HEK293 (cell line): ENCODE measurements around the gene KIF1A.

Experiments used
- CTCF ChIA-PET: fragments of 350-600 bp; formaldehyde crosslinking; extraction: SDS; loops from one replicate; lab custom pipeline; 2021; ENCODE audit warnings: antibody characterized with exemption; lab: Yijun Ruan, JAX
- POLR2A ChIA-PET: fragments of 300-600 bp; formaldehyde crosslinking; extraction: SDS; loops from one replicate; lab custom pipeline; 2020; ENCODE audit warnings: antibody characterized with exemption, inconsistent platforms; lab: Yijun Ruan, JAX
- H3K27ac ChIP-seq: fragments of 200-500 bp; sonication (Bioruptor generic); 2 replicates; pipeline ENCODE4 v1.5.1; 2014; ENCODE audit warnings: low read depth, low read length, control low read depth, inconsistent platforms; ENCODE audit errors: extremely low read depth
- H3K36me3 ChIP-seq, 2 experiments: fragments of 200-500 bp in 1 of 2; sonication (Bioruptor generic) in 1 of 2; 1 replicate in 1 of 2; 2 replicates in 1 of 2; pipeline ENCODE4 v1.5.1; 2014 to 2017; ENCODE audit warnings: inconsistent platforms in 2 of 2, low read length in 2 of 2; ENCODE audit not compliant: control insufficient read depth in 2 of 2, insufficient read depth in 1 of 2
- H3K4me1 ChIP-seq: fragments of 200-500 bp; sonication (Bioruptor generic); 2 replicates; pipeline ENCODE4 v1.5.1; 2014; ENCODE audit warnings: mild to moderate bottlenecking, low read length, inconsistent platforms; ENCODE audit not compliant: control insufficient read depth, insufficient read depth
- H3K4me3 ChIP-seq: 2 replicates; pipeline ENCODE4 v1.5.1; 2011; ENCODE audit warnings: low read depth, mild to moderate bottlenecking, control low read depth, low read length, moderate library complexity
- H3K9me3 ChIP-seq: fragments of 200-500 bp; sonication (Bioruptor generic); 2 replicates; pipeline ENCODE4 v1.5.1; 2014; ENCODE audit warnings: low read depth, low read length, inconsistent platforms; ENCODE audit not compliant: control insufficient read depth, insufficient read depth
- BCL11A ChIP-seq: fragments of 450-650 bp; formaldehyde crosslinking; IDR thresholded peaks from 2 replicates; pipeline ENCODE4 v1.5.1; 2016; ENCODE audit warnings: low read depth, missing biosample characterization, missing genetic modification characterization
- BCL11B ChIP-seq: fragments of 450-650 bp; formaldehyde crosslinking; IDR thresholded peaks from 2 replicates; pipeline ENCODE4 v1.5.1; 2016; ENCODE audit warnings: low read depth, missing biosample characterization, missing genetic modification characterization
- EGR2 ChIP-seq: fragments of 450-650 bp; formaldehyde crosslinking; IDR thresholded peaks from 2 replicates; pipeline ENCODE4 v1.5.1; 2016; ENCODE audit warnings: low read depth, missing biosample characterization, missing genetic modification characterization
- SCRT2 ChIP-seq: fragments of 450-650 bp; formaldehyde crosslinking; IDR thresholded peaks from 2 replicates; pipeline ENCODE4 v1.5.1; 2016; ENCODE audit warnings: missing biosample characterization, missing genetic modification characterization
- TRIM28 ChIP-seq: IDR thresholded peaks from 2 replicates; pipeline ENCODE4 v1.6.1; 2011; ENCODE audit warnings: low read length, control low read depth, borderline replicate concordance
- WT1 ChIP-seq: fragments of 450-650 bp; formaldehyde crosslinking; IDR thresholded peaks from 2 replicates; pipeline ENCODE4 v1.5.1; 2016; ENCODE audit warnings: missing biosample characterization, missing genetic modification characterization
- ZNF10 ChIP-seq: fragments of 450-650 bp; formaldehyde crosslinking; IDR thresholded peaks from 2 replicates; pipeline ENCODE4 v1.5.1; 2017; ENCODE audit warnings: missing biosample characterization, missing genetic modification characterization
- ZNF214 ChIP-seq: fragments of 450-650 bp; formaldehyde crosslinking; IDR thresholded peaks from 2 replicates; pipeline ENCODE4 v1.5.1; 2017; ENCODE audit warnings: missing biosample characterization, mild to moderate bottlenecking, missing genetic modification characterization, borderline replicate concordance
- ZNF23 ChIP-seq: fragments of 450-650 bp; formaldehyde crosslinking; IDR thresholded peaks from 2 replicates; pipeline ENCODE4 v1.5.1; 2016; ENCODE audit warnings: missing biosample characterization, missing genetic modification characterization, borderline replicate concordance
- ZNF266 ChIP-seq: fragments of 450-650 bp; formaldehyde crosslinking; IDR thresholded peaks from 2 replicates; pipeline ENCODE4 v1.5.1; 2016; ENCODE audit warnings: missing biosample characterization, missing genetic modification characterization, low read depth
- ZNF335 ChIP-seq: fragments of 450-650 bp; formaldehyde crosslinking; conservative IDR thresholded peaks from 2 replicates; pipeline ENCODE4 v1.5.1; 2016; ENCODE audit warnings: missing biosample characterization, missing genetic modification characterization
- ZNF341 ChIP-seq: fragments of 450-650 bp; formaldehyde crosslinking; IDR thresholded peaks from 2 replicates; pipeline ENCODE4; 2016; ENCODE audit warnings: low read depth, missing biosample characterization, missing genetic modification characterization
- ZNF350 ChIP-seq: fragments of 450-650 bp; formaldehyde crosslinking; IDR thresholded peaks from 2 replicates; pipeline ENCODE4 v1.5.0; 2017; ENCODE audit warnings: missing biosample characterization, mild to moderate bottlenecking, missing genetic modification characterization
- ZNF394 ChIP-seq: fragments of 450-650 bp; formaldehyde crosslinking; IDR thresholded peaks from 2 replicates; pipeline ENCODE4 v1.5.1; 2016; ENCODE audit warnings: missing biosample characterization, missing genetic modification characterization, mild to moderate bottlenecking, moderate library complexity, borderline replicate concordance
- ZNF416 ChIP-seq: fragments of 450-650 bp; formaldehyde crosslinking; IDR thresholded peaks from 2 replicates; pipeline ENCODE4 v1.5.1; 2016; ENCODE audit warnings: missing biosample characterization, missing genetic modification characterization
- ZNF423 ChIP-seq: fragments of 450-650 bp; formaldehyde crosslinking; IDR thresholded peaks from 2 replicates; pipeline ENCODE4 v1.5.1; 2016; ENCODE audit warnings: missing biosample characterization, missing genetic modification characterization
- ZNF514 ChIP-seq: fragments of 450-650 bp; formaldehyde crosslinking; IDR thresholded peaks from 2 replicates; pipeline ENCODE4 v1.5.1; 2016; ENCODE audit warnings: missing biosample characterization, missing genetic modification characterization
- ZNF548 ChIP-seq: fragments of 450-650 bp; formaldehyde crosslinking; IDR thresholded peaks from 2 replicates; pipeline ENCODE4 v1.5.1; 2016; ENCODE audit warnings: missing biosample characterization, missing genetic modification characterization
- ZNF596 ChIP-seq: fragments of 450-650 bp; IDR thresholded peaks from 2 replicates; pipeline ENCODE4 v1.5.0; 2018; ENCODE audit warnings: missing biosample characterization, mild to moderate bottlenecking, missing genetic modification characterization, moderate library complexity
- ZNF623 ChIP-seq: fragments of 450-650 bp; formaldehyde crosslinking; IDR thresholded peaks from 2 replicates; pipeline ENCODE4 v1.5.1; 2016; ENCODE audit warnings: missing biosample characterization, missing genetic modification characterization
- ZNF768 ChIP-seq: fragments of 450-650 bp; formaldehyde crosslinking; IDR thresholded peaks from 2 replicates; pipeline ENCODE4 v1.5.1; 2018; ENCODE audit warnings: missing biosample characterization, mild to moderate bottlenecking, missing genetic modification characterization
- ZNF776 ChIP-seq: fragments of 450-650 bp; formaldehyde crosslinking; IDR thresholded peaks from 2 replicates; pipeline ENCODE4 v1.5.0; 2017; ENCODE audit warnings: missing biosample characterization, missing genetic modification characterization, borderline replicate concordance
- ZNF785 ChIP-seq: fragments of 450-650 bp; formaldehyde crosslinking; IDR thresholded peaks from 2 replicates; pipeline ENCODE4 v1.5.1; 2016; ENCODE audit warnings: missing biosample characterization, missing genetic modification characterization
- ZNF792 ChIP-seq: fragments of 450-650 bp; formaldehyde crosslinking; IDR thresholded peaks from 2 replicates; pipeline ENCODE4 v1.5.1; 2016; ENCODE audit warnings: missing biosample characterization, missing genetic modification characterization
- ZXDB ChIP-seq: fragments of 450-650 bp; formaldehyde crosslinking; IDR thresholded peaks from 2 replicates; pipeline ENCODE4 v1.5.1; 2016; ENCODE audit warnings: missing biosample characterization, missing genetic modification characterization
- TF ChIP-seq, protein P1 (sequence below): fragments of 450-650 bp; formaldehyde crosslinking; IDR thresholded peaks from 2 replicates; pipeline ENCODE4 v1.5.0; 2017; ENCODE audit warnings: missing biosample characterization, missing genetic modification characterization, borderline replicate concordance
- TF ChIP-seq, protein P2 (sequence below): fragments of 450-650 bp; IDR thresholded peaks from 2 replicates; pipeline ENCODE4 v1.5.1; 2018; ENCODE audit warnings: missing biosample characterization, missing genetic modification characterization
- TF ChIP-seq, protein P3 (sequence below): sonication (generic); formaldehyde crosslinking; IDR thresholded peaks from 2 replicates; pipeline ENCODE4 v1.8.1; 2022; ENCODE audit warnings: mild to moderate bottlenecking, moderate library complexity, missing genetic modification reagents

The KIF1A gene

DNA sequence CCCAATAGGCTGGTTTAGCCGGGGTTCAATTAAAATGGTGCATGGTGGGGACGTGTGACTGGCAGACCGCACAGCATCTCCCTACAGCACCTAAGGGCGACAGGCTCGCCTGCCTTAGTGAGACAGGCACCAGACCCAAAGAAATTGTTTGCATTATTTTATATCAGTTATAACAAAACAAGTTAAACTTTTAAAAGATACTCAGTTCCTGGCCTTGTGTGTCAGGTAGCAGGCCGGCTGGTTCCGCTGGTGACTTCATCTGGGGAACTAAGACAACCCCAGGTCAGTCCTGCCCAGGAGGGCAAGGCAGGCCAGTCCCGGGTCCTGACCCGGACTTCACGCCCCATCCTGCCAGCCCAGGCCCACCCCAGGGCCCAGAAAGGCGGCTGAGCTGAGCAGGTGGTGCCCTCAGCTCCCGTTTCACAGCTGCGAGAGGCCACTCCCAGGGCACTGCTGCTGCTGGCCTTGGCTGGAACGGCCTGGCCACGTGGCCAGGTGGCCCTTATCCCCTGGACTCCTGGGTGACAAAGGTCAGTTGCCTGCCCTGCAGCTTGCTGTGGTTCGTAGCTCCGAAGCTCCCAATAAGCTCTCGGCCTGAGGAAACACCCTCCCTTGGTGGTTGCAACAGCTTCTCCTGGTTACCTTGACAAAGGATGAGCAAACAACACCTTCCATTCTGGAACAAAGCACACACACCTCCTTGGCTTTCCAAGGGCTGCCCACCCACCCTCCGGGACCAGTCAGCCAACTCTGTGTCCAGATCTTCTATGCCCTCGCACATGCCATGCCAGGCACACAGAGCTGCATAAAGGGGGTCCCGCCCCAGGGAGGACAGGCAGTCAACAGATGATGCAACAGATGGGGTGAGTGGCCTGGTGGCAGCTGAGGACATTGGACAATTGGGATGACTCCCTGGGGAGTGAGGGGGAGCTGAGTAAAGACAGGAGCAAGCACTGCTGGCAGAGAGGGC is 37.3 kb upstream of the KIF1A start:
- Histone ChIP-seq H3K27ac (no peak overlapping the region), H3K4me3 (no peak overlapping the region), H3K36me3 (no peaks in the 10 kb centered on the region), H3K4me1 (no peaks in the 10 kb centered on the region), H3K9me3 (no peaks in the 10 kb centered on the region)
- CTCF ChIA-PET: interaction anchor here (0.6 to 1.3 kb wide), 3 partner anchors 10 to 50 kb away, joined by 3 to 4 read pairs (median 3); no protein-coding TSS in a partner anchor
- POLR2A ChIA-PET: no interaction called here
- TF ChIP-seq SCRT2 (tag by site-specific recombination) (peak; percentile 36; the same call in 1 of the 2 replicates), ZNF394 (tag by site-specific recombination) (no peak), ZXDB (no peak)

DNA sequence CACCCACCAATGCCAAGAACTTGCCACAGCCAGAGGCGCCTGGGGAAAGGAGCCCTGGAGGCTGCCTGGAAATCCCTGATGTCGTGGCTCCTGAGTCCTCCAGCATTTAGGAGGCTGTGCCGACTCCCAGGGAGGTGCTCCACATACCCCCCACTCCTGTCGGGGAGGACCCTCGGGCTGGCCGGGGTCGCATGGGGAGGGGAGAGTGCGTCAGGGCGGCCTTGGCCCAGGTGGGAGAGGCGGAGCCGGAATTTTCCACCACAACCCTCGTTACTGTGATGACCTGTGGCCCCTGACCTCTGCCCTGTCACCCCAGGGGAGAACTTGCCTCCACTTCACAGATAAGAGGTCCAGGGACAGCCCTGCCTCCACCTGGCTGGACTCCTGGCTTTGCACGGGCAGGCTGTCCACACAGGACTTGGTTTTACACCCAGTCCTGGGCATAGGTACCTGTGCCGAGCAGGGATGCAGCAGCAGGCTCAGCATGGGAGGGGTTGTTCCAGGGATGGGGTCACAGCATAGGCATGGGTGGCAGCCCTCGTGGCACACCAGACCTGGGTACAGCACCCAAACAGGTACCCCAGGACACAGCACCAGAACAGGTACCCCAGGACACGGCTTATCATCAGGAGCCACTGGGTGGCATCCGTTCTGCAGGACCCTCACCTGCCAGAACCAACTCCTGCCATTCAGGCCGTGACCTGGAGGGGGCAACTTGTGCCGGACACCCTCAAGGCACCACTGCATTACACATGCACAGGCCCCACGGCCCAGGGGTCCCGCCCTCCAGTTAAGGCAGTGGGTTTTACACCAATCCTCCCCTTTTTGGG is 36.3 kb upstream of the KIF1A start:
- CTCF ChIA-PET: no interaction called here

DNA sequence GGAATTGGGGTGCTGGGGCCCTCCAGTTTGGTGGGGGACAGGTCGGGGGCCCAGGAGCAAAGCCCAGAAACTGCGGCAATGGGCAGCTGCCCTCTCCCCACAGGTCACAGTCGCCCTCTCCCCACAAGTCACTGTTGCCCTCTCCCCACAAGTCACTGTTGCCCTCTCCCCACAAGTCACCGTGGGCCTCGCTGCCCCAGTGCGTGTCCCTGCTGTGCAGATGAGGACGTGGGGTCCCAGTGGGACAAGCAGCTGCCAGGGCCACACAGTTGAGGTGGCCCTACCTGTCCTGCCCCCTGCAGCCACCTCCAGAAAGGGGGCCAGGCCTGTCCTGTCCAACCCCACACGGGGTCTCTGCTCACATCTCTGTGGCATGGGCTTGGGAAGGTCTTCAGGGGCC is 35.7 kb upstream of the KIF1A start:
- Histone ChIP-seq H3K4me1 (no peaks in the 10 kb centered on the region), H3K27ac (no peak overlapping the region), H3K9me3 (no peaks in the 10 kb centered on the region), H3K4me3 (no peak overlapping the region), H3K36me3 (no peaks in the 10 kb centered on the region)
- ChIA-PET POLR2A (no interaction called here), CTCF (no interaction called here)
- TF ChIP-seq ZNF416: no peak
- TF ChIP-seq ZNF768 (tag by site-specific recombination): no peak
- TF ChIP-seq WT1: no peak
- TF ChIP-seq ZNF423 (tag by site-specific recombination): no peak
- TF ChIP-seq ZNF23: no peak
- TF ChIP-seq ZNF514 (tag by site-specific recombination): no peak
- no peak for TF ChIP-seq ZNF214 (tag by site-specific recombination)
- no peak for TF ChIP-seq TRIM28
- TF ChIP-seq EGR2: no peak
- TF ChIP-seq, protein P1, sequence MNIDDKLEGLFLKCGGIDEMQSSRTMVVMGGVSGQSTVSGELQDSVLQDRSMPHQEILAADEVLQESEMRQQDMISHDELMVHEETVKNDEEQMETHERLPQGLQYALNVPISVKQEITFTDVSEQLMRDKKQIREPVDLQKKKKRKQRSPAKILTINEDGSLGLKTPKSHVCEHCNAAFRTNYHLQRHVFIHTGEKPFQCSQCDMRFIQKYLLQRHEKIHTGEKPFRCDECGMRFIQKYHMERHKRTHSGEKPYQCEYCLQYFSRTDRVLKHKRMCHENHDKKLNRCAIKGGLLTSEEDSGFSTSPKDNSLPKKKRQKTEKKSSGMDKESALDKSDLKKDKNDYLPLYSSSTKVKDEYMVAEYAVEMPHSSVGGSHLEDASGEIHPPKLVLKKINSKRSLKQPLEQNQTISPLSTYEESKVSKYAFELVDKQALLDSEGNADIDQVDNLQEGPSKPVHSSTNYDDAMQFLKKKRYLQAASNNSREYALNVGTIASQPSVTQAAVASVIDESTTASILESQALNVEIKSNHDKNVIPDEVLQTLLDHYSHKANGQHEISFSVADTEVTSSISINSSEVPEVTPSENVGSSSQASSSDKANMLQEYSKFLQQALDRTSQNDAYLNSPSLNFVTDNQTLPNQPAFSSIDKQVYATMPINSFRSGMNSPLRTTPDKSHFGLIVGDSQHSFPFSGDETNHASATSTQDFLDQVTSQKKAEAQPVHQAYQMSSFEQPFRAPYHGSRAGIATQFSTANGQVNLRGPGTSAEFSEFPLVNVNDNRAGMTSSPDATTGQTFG (tag by site-specific recombination): no peak
- no peak for TF ChIP-seq ZNF548
- TF ChIP-seq ZNF350 (tag by site-specific recombination): no peak

More for the DNA sequence above, 36.3 kb upstream of the KIF1A start:
- no peaks in the 10 kb centered on the region for H3K4me1 ChIP-seq
- TF ChIP-seq ZNF10 (no peak), ZNF350 (tag by site-specific recombination) (no peak), ZNF266 (tag by site-specific recombination) (no peak), BCL11B (tag by site-specific recombination) (no peak), ZNF596 (tag by site-specific recombination) (no peak), ZNF335 (no peak), ZNF792 (tag by site-specific recombination) (no peak), ZNF341 (tag by site-specific recombination) (no peak), BCL11A (tag by site-specific recombination) (no peak), ZNF785 (tag by site-specific recombination) (no peak), ZNF623 (no peak), ZNF776 (tag by site-specific recombination) (no peak), WT1 (no peak)
- TF ChIP-seq, protein P2, sequence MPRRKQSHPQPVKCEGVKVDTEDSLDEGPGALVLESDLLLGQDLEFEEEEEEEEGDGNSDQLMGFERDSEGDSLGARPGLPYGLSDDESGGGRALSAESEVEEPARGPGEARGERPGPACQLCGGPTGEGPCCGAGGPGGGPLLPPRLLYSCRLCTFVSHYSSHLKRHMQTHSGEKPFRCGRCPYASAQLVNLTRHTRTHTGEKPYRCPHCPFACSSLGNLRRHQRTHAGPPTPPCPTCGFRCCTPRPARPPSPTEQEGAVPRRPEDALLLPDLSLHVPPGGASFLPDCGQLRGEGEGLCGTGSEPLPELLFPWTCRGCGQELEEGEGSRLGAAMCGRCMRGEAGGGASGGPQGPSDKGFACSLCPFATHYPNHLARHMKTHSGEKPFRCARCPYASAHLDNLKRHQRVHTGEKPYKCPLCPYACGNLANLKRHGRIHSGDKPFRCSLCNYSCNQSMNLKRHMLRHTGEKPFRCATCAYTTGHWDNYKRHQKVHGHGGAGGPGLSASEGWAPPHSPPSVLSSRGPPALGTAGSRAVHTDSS (tag by site-specific recombination): no peak
- TF ChIP-seq, protein P3, sequence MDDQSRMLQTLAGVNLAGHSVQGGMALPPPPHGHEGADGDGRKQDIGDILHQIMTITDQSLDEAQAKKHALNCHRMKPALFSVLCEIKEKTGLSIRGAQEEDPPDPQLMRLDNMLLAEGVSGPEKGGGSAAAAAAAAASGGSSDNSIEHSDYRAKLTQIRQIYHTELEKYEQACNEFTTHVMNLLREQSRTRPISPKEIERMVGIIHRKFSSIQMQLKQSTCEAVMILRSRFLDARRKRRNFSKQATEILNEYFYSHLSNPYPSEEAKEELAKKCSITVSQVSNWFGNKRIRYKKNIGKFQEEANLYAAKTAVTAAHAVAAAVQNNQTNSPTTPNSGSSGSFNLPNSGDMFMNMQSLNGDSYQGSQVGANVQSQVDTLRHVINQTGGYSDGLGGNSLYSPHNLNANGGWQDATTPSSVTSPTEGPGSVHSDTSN: no peak
- TF ChIP-seq, all 188 proteins: peak for 0
- Histone ChIP-seq H3K9me3 (no peaks in the 10 kb centered on the region), H3K4me3 (no peak overlapping the region), H3K36me3 (no peaks in the 10 kb centered on the region), H3K27ac (no peak overlapping the region)
- POLR2A ChIA-PET: no interaction called here
